ENCODE data around the gene CENPO. TPM values are rescaled to one million over a fixed set of nuclear protein-coding genes. Genes with fewer than 3 reads are reported as not detected.

CENPO gene
- total RNA-seq, 1 donor from 2014 or later: 2.0 TPM

GRCh38 chr2:24836206-24836605, 43.0 kb downstream of the CENPO start:
- no peak for ATAC-seq
- no peak for DNase-seq (ENCODE audit: low spot score)

DNA sequence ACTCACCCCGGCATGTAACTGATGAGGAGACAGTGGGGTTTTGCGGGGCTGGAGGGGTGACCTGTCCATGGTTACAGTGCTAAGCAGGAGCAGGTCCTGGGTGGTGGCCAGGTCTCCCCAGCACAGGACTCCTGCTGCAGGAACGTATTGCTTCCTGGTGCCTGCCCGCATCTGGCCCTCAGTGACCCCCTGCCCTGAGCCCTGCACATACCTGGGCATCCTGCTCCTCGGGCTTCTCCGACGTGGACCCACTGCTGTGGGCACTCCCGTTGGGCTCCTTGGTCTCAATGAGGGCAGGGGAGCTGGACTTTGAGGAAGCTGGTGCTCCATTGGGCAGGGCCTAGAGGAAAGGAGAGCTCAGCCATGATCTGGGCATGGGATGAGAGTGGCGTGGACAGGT, 43.5 kb downstream of the CENPO start:
- no peak for ATAC-seq
- no peak for DNase-seq (ENCODE audit: low spot score)

- DNase-seq (ENCODE audit: low spot score) (no peak), ATAC-seq (no peak)
Measured at GRCh38 chr2:24837996-24838513, 44.8 kb downstream of the CENPO start.

DNA sequence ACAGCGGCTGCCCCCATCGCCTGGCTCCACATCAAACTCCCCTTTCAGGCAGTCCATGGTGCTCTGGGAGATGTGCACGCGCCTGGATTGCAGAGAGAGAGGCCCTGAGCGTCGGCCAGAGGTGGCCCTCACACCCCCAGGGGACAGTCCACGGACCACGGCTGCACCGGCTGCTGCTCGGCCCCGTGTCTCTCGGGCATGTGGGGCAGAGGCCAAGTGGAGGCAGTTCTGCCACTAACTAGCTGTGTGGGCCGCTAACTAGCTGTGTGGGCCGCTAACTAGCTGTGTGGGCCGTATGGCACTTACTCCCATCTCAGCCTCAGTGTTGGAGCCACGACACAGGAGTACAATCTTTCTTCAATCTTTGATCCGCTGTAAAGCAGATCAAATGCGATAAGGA, 45.3 kb downstream of the CENPO start:
- ATAC-seq (no peak), DNase-seq (ENCODE audit: low spot score) (no peak)

GRCh38 chr2:24839729-24840128, 46.5 kb downstream of the CENPO start:
- DNase-seq (ENCODE audit: low spot score) (no peak), ATAC-seq (no peak)

GRCh38 chr2:24840164-24840869, 47.1 kb downstream of the CENPO start:
- DNase-seq (ENCODE audit: low spot score) (no peak), ATAC-seq (no peak)

DNA sequence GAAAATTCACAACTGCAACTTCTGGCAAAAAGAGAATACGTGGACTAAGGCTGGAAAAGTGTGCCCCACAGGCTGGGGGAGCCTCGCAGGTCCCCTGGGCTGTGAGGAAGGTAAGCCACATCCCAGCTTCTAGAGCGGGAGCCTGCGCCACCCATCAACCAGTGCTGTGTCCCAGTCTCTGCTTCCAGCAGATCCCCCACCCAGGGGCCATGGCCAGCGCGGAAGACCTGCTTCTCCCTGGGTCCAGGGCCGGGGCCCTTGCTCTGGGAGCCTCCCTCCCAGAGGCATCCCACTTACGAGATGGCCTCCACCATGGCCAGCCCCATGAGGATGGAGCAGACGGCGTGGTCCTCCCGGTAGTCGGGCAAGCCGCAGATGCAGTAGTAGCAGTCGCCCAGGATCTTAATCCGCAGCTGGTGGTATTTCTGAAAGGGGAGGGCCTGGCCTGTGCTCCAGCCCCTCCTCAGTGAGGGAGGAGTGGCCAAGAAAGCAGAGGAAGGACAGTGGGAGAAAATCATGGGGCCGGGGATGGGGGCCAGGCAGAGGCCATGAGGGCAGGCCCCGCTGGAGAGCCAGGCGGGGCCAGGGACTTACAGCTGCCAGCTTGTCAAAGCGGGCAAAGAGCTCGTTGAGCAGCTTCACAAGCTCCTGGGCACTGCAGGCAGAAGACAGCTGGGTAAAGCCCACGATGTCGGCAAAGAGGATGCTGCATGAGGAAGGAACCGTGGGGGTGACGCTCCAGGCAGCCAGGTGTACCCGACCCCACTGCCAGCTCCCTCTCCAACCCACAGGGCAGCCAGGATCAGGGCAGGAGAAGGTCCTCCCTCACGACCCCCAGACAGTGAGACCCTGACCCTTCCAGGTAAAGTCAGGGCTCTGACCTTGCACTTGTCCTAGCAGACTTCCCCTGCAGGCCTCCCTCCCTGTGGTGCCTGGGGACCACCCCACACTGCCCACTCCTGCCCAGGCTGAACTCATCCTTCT, 48.0 kb downstream of the CENPO start:
- DNase-seq (ENCODE audit: low spot score) (no peak), ATAC-seq (no peak)

- no peak for ATAC-seq
- DNase-seq (ENCODE audit: low spot score): no peak
Measured at GRCh38 chr2:24842081-24843050, 49.1 kb downstream of the CENPO start.

GRCh38 chr2:24843330-24843860, 50.2 kb downstream of the CENPO start:
- ATAC-seq: no peak
- no peak for DNase-seq (ENCODE audit: low spot score)

DNA sequence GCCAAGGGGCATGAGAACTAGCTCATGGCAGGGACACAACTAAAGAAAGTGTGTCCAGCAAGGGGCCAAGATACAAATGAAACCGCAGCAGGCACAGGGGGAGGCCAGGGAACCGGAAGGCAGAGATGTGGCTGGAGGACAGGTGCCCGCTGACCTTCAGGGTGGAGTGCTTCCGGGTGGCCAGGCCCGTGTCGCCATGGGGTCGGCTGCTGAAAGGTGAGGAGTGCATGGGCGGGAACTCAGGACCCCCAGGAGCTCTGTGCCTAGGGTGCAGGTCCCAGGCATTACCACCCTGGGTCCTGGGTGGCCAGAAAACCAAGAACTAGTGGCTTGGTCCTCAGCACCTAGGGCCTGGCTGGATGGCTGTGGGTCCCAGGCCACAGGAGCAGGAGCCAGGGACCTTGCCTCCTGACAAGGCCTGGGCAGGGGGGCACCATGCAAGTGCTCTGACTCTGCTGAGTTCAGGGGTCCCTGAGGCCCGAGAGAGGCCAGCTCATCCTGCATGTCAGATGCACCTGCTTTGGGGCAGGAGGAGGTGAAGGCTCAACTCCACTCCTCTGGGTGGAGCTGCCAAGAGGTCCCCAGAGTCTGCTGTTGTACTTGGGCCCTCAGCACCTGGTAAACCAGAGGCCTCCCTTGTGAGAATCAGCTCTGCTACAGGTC, 50.9 kb downstream of the CENPO start:
- ATAC-seq (no peak), DNase-seq (ENCODE audit: low spot score) (no peak)

- DNase-seq (ENCODE audit: low spot score) (no peak), ATAC-seq (no peak)
Measured at GRCh38 chr2:24845691-24846090, 52.5 kb downstream of the CENPO start.

DNA sequence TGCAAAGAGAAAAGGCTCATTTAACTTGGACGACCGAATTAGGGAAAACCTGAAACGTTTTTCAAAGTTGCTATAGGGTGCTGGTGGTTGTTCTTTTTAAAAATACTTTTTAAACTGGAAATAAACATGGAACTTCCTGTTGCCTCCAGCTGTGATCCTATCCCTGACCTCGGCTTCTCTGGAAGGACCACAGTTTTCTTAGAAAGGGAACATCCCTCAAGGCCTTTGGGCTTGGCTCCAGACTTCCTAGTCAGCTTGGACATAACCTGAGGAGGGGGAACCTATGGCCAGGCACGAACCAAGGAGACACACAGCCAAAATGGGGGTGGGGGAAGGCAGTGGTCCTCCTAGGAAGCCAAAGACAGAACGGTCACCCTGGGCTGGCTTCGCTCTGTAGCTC, 57.7 kb downstream of the CENPO start:
- no peak for DNase-seq (ENCODE audit: low spot score)
- ATAC-seq: no peak

DNA sequence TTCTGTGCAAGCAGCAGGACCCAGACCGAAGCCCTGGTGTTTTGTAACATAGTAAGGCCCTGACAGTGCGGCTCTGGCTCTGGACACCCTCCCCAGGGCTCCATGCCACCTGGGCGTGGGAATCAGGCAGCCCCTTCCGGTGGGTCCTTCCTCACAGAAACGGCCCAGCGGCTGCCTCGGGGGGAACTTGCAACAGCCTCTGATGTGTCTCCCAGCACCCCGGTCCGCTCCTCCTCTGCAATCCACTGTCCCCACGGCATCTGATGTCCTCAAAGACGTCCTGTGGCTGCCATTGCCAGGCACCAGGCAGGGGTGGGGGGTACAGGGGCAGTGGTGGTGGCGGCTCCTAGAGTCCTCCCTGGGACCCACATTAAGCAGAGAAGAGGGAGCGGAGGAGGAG, 58.8 kb downstream of the CENPO start:
- ATAC-seq: no peak

DNA sequence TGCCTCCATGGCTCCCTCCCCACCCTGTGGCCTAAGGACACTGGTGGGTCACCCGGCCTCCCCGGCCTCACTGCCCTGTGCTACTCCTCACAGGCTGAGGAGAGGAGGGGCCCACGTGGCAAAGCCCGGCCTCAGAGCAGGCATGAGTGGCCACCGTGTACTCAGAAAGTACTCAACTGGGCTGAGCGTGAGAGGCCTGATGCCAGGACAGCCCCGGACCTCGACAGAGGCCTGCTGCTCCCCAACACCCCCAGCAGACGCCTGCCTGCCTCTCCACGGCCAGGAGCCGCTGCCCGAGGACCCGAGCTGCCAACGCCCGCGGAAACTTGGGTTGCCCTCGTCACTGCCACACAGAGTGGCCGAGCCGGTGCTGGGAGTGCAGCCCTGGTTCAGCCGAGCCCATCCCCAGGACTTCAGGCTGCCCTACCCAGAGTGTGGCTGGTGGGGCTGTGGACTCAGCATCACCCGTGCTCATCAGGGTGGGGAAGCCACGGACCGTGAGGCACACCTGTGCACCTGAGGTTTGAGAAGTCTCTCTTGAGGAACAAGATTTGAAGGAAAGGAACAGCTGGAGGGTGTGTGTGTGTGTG, 59.3 kb downstream of the CENPO start:
- DNase-seq (ENCODE audit: low spot score) (no peak), ATAC-seq (no peak)

More for the DNA sequence above, 58.8 kb downstream of the CENPO start:
- no peak for DNase-seq (ENCODE audit: low spot score)

DNA sequence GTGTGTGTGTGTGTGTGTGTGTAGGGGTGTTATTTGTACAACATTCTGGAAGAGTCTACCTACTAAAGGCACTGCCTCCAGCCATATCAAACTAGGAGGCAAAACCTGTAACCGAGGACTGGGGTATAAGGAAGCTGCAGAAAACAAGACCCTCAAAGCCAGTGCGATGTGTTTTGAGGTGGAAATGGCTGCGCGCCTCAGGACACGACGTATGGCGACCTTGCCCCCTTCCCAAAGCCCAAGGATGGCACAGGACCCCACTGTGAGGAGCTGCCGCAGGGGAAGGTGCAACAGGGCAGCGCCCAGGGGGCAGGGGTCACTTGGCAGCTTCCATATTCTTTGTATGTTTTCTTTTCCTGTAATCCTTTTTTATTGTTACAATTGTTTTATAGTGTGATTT, 59.8 kb downstream of the CENPO start:
- no peak for DNase-seq (ENCODE audit: low spot score)
- ATAC-seq: no peak

- no peak for ATAC-seq
- no peak for DNase-seq (ENCODE audit: low spot score)
Measured at GRCh38 chr2:24853996-24854395, 60.8 kb downstream of the CENPO start.

GRCh38 chr2:24855022-24855622, 61.9 kb downstream of the CENPO start:
- no peak for DNase-seq (ENCODE audit: low spot score)
- ATAC-seq: no peak

DNA sequence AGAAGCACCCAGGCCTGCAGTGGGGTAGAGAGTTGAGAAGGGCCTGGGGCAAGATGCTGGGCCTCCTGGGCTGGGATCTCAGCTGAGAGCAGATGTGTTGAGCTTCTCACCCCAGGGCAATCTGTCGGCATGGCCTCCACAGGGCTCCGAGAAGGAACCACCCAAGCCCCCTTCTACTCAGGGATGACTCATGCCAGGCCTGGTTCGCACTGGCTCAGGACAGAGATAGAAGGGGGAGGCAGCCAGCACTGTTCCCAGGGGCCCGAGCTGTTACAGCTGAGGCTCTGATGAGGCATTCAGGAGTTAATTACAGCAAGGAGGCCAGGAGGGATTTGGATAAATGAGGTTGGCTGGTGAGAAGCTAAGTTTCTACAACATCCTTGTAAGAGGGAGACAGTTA, 62.5 kb downstream of the CENPO start:
- DNase-seq (ENCODE audit: low spot score) (no peak), ATAC-seq (no peak)

DNA sequence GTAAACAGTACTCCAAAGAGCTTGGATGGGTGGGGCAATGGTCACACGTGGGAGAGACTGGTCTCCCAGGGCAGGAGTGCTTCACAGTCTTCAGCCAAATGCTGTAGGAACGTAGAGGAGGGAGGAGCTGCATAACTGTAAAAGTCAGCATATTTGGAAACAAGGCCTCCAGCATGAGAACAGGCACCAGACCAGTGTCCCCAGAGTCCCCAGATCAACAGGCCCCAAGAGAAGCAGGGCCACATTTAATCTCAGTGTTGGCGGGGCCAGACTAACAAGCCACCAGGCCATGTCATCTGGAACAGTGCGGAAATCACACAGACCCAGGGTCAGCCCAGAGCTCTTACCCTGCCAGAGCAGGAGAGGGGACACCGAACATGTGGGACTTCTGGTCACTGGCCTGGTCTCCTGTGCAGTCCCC, 63.6 kb downstream of the CENPO start:
- no peak for ATAC-seq
- no peak for DNase-seq (ENCODE audit: low spot score)

Data from left lobe of liver (tissue), 2 donors.